Measurements from ENCODE around the gene LTB4R.

DNA sequence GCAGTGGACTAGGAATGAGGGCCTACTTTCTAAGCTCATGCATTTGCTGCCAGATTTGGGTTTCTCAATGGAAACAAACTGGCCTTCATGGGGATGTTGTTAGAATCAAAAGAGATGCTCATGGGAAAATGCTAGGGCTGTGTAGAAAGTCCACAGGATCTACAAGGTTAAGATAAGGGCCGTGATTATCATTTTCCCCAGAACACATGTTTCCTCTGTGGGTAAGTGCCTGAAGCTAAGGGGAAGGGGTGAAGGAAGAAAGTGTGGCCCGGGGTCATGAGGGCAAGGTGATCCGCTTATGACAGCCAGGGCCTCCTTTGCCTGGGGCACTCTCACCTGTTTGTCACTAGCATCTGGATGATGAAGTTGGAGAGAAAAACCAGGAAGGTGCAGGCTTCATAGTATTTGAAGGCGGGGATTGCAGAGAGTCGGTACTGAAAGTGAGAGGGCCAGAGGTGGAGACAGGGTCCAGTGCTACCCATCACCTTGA, 13.8 kb downstream of the LTB4R start:
- TF ChIP-seq POLR2A (IDR thresholded peaks at IDR 0.05; ENCODE audit: low read depth, low read length) (no peak), POLR2AphosphoS5 (IDR thresholded peaks at IDR 0.05; ENCODE audit: low read depth, low read length) (no peak)
